GM19372 (cell line): ENCODE results near the gene RAB26.
"Not testable (repeated sequence)": the region's sequence is repeated elsewhere in the genome, so short reads cannot be mapped to it uniquely, and the experiment has no call there.

Experiments used
- ATAC-seq: cut with Tn5 transposase; IDR thresholded peaks from one replicate; pipeline ENCODE4 v1.9.1; 2021; ENCODE audit warnings: mild to moderate bottlenecking, low read depth, moderate library complexity; ENCODE audit not compliant: unreplicated experiment

The RAB26 gene

DNA sequence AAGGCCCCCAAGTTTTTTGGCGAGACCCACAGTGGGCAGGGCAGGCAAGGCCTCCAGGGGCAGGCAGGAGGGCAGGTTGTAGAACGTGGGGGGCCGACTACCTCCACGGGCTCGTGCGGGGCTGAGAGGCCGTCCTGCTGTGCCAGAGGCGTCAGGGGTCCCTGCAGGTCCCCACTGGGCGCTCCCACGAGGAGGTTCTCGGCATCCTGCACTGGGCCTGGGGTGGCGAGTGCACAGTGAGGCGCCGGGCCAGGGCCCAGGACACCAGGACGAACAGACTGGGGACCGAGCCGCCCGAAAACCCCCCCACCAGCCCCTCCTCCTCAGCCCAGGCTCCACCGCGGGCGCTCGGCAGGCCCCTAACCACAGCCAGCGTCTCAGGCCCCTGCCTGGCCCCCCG lies 32.0 kb upstream of the RAB26 start:
- not testable (repeated sequence) for ATAC-seq

GRCh38 chr16:2117341-2117740 lies 31.1 kb upstream of the RAB26 start:
- ATAC-seq, result not testable (repeated sequence)

DNA sequence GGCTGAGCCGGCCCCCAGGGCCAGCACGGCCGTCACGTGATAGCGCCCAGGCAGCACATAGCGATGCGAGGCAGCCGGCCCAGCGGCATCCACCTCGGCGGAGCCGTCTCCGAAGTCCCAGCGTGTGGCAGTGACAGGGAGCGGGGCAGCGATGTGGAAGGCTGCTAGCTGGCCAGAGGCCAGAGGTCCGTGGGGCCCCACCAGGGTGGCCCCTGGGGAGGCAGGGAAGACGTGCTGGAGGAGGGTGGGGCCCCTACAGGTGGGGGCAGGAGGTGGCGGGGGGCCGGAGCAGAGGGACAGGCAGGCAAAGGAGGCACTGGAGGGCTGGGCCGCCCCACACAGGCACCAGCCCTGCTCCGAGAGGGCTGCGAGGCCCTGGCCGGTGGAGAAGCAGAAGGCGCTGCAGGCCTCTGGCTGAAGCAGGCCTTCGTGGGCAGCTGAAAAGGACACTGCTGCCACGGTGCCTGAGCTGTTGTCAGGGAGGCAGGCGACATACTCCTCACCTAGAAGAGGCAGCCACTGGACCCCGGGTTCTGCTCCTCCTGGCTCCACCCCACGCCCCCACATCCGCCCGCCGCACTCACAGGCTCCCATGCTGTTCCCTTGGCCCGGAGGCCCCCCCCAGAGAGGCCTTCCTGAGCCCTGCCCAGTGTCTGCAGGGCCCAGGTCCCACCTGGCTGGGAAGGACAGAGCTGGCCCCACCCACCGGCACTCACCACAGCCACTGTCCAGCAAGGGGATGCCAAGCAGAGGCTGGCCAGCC lies 30.3 kb upstream of the RAB26 start:
- ATAC-seq, result not testable (repeated sequence)

- ATAC-seq, result not testable (repeated sequence)
Observed at GRCh38 chr16:2121325-2121724, 27.1 kb upstream of the RAB26 start.

DNA sequence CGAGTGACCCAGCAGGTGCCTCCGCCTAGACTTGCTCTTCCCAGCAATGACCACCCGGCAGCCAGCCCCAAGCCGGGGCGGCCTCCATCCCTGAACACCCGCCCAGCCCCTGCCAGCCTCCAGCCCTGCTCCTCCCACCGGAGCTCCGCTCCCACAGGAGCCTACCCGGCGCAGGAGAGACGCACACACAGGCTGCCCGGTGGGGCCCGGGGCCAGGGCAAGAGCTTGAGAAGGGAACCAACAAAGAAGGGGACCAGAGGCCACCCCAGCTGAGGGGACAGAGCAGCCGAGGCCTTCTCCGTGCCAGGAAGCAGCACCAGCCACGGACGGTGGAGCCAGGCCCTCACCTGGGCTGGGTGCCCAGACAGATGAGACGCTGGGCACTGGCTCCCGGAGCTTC lies 26.6 kb upstream of the RAB26 start:
- no peak for ATAC-seq

GRCh38 chr16:2122429-2122828 lies 26.0 kb upstream of the RAB26 start:
- ATAC-seq, result no peak

DNA sequence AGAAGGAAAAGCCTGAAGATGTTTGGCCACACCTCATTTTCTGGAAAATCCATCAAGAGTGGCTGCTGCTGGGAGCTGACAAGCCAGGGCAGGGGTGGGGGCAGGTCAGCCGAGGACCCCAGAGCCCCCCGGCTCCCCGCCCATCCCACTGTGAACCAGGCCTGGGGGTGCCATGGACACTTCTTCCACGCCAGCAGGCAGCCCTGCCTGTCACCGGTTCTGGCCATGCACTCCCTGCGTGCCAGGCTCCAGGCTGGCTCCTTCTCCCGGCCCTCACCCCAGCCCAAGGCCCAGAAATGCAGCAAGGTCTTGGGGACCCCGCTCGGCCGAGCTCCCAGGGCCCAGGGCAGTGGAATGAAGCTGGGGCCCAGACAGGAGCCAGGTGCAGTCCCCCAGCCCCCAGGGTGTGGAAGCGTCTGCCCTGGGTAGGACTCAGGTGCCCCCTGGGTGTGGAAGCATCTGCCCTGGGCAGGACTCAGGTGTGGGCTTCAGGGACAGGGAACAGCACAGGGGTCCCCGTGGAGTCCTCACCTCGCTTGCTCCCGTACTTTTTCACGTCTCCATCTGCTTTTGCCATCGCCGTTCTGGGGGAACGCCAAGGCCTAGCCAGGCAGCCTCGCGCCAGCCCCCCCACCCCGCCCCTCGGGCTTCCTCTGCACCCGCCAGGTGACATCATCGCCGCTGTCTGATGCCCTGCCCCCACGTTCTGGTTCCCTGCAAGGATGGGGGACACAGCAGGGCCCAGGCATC lies 25.3 kb upstream of the RAB26 start:
- not testable (repeated sequence) for ATAC-seq

GRCh38 chr16:2123706-2124376 lies 24.6 kb upstream of the RAB26 start:
- ATAC-seq, result not testable (repeated sequence)

DNA sequence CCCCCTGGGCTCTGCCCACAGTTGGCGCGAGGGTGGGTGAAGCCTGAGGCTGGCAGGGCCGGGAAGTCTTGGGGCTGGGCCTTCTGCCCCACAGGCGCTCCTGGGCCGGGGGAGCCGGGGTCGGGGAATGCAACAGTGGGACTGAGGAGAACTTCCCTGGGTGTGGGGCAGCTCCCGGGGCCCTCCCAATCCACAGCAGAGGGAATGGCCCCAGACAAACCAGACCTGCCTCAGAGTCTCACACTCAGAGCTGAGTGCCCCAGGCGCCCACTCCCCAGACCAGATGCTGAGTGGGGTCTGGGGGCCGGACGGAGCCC lies 24.1 kb upstream of the RAB26 start:
- not testable (repeated sequence) for ATAC-seq

DNA sequence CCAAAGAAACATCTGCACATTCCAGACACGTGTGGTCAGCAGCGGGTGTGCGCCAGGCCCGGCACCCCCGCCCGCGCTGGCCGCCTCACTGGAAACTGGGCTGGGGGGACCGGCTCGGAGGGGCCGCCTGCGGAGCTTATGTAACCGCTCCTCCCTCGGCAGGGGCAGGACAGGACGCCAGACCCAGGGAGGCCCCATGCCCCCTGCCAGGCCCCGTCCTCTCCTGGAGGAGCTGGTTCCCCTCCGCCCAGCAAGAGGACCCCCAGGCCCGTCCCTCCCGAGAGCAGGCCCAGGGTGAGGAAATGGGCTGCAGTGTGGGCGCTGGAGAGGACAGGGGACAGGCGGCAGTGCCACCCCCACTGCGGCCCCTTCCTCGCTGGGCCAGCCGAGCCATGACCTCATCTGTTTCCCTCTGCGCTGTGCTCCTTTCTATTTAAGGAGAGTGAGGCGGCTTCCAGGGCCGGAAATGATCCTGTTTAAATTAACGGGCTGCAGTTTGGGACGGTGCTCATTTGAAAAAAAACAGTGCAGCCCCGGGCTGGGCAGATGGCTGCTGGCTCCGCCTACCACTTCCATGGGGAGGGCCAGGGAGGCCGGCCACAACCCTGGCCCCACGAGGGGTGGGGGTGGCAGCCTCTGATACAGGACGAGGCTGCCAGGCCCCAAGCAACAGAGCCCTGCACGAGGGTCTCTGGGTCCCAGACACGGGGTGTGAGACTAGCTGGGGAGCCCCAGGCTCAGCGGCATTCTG lies 23.6 kb upstream of the RAB26 start:
- not testable (repeated sequence) for ATAC-seq

DNA sequence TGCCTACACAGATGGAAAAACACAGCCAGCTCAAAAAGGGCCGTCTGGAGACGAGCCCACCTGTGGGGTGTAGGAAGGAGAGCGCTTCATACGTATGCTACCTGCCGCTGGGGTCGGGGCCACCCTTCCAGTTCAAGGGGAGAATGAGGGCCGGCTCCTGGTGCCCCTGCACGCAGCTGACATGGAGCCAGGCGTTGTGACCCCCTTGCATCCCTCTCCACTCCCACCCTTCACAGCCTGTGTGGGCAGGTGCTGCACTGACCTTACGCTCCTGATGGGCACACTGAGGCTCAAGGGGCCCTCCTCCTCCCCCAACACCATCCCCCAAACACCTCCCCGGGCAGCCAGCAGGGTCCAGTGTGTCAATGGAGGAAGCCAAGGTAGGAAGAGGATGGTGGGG lies 22.8 kb upstream of the RAB26 start:
- ATAC-seq, result not testable (repeated sequence)

GRCh38 chr16:2126161-2126743 lies 22.2 kb upstream of the RAB26 start:
- not testable (repeated sequence) for ATAC-seq

DNA sequence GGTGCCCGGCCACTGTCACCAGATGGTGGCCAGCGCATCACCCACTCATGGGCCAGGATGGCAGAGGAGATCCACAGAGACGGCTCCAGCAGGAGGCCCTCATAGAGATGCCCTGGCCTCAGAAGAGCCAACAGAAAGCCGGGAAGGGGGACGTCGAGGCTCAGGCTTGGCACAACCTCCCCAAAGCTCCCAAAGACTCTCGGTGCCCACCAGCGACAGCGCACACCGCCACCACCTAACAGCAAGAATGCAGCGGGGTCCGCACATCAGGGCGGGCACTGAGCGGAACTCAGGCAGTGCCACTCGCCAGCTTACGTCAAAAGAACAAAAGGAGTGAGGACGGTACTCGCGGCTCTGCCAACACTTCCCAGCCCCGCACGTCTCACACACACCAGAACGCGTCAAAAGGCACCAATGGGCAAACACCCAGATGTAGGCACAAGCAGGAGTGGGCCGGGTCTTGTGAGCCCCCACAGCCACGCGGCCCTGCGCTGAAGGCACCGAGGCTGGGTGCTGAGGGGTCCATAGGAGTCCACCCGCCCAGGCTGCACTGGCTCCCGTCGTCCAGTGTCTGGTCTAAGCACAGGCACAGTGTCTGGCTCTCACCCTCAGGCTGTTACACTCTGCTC lies 21.4 kb upstream of the RAB26 start:
- ATAC-seq, result not testable (repeated sequence)

DNA sequence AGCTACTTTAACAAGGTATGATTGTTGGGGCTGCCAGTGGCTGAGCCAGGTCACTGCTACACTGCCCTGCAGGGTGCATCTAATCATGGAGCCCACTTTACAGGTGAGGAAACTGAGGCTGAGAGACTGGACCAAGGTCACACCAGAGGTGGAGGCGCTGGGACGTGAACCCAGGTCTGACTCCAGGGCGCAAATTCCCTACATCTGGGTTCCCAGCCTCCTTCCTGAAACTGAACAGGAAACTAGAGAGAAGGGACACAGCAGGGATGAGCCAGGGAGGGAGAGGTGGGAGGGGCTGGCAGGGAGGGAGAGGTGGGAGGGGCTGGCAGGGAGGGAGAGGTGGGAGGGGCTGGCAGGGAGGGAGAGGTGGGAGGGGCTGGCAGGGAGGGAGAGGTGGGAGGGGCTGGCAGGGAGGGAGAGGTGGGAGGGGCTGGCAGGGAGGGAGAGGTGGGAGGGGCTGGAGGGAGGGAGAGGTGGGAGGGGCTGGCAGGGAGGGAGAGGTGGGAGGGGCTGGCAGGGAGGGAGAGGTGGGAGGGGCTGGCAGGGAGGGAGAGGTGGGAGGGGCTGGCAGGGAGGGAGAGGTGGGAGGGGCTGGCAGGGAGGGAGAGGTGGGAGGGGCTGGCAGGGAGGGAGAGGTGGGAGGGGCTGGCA lies 20.7 kb upstream of the RAB26 start:
- not testable (repeated sequence) for ATAC-seq

GRCh38 chr16:2129251-2129650 lies 19.2 kb upstream of the RAB26 start:
- not testable (repeated sequence) for ATAC-seq

DNA sequence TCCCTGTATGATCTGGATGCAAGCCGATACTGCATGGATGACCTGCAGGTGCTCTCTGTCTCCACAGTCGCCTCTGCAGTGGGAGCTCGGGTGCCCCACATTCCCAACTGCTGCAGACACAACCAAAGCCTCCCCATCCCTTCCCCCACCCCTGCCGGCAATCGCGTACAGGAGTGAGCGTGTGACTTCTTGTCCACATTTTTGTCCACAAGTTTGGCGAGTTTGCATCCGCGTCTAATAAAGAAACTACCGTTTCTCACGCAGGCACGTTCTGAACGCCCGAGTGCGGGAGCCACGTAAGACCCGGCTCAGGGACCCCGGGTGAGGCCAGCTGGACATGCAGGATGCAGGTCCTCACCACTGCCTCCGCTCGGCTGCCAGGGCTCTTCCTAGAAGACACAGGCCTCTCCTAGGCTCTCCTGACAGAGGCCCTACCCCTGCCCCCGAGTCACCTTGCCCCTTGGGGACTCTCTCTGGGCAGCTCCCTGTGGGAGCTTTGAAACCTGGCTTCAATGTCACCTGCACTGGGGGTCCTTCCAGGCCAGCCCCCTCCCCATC lies 18.5 kb upstream of the RAB26 start:
- not testable (repeated sequence) for ATAC-seq

DNA sequence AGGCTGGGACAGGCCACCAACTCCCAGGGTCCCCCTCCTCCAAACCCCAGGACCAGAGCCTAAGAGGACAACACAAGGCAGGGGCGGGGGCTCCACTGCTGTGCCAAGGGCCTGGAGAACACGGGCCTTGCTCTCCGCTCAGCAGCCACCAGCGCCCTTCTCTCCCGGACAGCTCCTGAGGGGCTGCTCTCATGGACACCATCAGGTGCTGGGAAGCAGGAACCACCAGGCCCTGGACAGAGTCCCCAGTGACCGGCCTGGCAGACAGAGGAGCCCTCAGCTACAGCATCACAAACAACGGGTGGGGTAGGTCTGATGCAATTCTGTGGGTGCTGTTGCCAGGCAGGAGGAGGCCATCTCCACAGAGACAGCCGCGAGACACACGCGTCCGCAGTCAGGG lies 14.6 kb upstream of the RAB26 start:
- ATAC-seq, result not testable (repeated sequence)

DNA sequence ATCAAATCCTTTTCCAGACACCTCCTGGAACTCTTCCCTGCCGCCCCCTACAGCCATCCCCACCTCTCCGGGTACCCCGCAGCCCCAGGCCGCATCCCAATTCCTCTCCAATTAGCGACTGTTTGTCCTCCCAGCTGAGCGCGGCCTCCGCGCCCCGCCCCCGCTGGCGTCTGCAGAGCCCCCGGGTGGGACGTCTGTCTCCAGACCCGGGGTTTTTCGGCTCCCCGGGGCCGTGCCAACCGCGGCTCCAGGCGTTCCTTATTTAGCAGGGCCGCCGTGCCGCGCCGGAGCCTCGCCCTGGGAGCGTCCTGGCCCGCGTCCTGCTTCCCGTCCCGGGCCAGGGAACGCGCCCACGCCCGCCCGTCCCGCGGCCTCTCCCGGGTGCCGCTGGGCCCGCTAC lies 13.4 kb upstream of the RAB26 start:
- not testable (repeated sequence) for ATAC-seq
